ENCODE results near the gene ZNF710.

DNA sequence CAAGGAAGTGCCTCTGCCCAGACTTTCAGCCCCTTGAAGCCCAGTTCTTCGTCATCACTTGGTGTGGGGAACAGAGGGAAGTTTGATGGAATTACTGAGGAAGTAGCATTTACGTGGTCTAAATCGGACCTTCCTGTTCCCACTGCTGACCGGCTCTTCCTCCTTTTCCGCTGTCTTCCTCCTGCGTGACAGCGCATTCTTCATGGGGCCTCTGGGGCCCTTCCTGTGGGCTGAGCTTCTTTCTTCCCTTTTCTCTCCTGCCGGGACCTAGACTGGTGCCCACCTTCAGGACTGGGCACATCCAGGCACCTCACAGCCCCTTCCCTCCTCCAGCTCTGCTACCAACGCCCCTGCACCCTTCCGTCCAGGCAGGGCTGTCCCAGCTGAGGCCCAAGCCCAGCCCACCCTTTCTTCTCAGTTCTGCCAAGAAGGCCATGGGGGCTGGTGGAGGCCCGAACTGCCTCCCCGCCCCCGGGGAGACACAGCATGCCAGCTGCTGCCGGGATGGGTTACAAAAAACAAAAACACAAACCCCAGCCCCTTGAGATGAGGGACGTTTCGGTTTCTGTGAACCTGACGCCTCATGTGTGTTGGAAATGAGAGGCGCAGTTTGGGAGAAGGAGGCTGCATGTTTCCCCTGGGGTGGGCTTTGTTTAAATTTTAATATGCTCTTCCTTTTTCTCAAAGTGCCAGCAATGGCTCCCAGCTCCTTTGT, 19.1 kb downstream of the ZNF710 start:
- TF ChIP-seq POLR2A (IDR thresholded peaks at IDR 0.05; ENCODE audit: low read length) (no peak), GATA1 (IDR thresholded peaks at IDR 0.05; ENCODE audit: low read depth, low read length) (no peak)

Data from erythroblast (primary cell).